D721Med (cell line): ENCODE data around the gene B3GNT7.
A peak's percentile ranks its signal among the peaks of the same experiment; 100 is the strongest.

Experiments
- DNase-seq: peaks from one replicate; pipeline ENCODE4 v3.0.0; 2011; ENCODE audit warnings: low spot score; ENCODE audit not compliant: insufficient read length
- FAIRE-seq: peaks from 2 replicates; lab custom pipeline; 2011; peaks lifted over from hg19 to GRCh38; lab: Jason Lieb, UNC
- TF ChIP-seq, protein P1 (sequence below): IDR thresholded peaks from 2 replicates; pipeline ENCODE4 v1.5.1; 2012; ENCODE audit warnings: mild to moderate bottlenecking, control low read depth; ENCODE audit not compliant: insufficient read depth; ENCODE audit errors: missing control alignments

Gene B3GNT7

DNA sequence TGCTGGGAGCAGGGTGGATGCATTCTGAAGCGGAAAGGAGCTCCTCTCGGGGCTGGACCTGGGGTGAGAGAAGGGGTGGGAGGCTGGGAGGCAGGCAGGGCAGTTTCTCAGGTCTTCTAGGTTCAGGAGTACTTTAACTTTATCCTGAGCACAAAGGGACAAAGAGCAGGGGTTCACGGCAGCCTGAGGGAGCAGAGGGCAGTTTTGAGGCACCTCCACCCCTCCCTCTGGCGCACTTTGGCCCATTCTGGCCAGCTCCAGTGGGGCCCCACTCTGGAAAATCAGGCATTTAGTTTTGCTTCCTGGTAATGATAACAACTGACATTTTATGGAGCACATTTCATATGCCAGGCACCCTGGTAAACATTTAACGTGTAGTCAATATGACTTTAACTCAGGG lies 14.3 kb downstream of the B3GNT7 start:
- DNase-seq (no peak), FAIRE-seq (no peak)
- TF ChIP-seq, protein P1, sequence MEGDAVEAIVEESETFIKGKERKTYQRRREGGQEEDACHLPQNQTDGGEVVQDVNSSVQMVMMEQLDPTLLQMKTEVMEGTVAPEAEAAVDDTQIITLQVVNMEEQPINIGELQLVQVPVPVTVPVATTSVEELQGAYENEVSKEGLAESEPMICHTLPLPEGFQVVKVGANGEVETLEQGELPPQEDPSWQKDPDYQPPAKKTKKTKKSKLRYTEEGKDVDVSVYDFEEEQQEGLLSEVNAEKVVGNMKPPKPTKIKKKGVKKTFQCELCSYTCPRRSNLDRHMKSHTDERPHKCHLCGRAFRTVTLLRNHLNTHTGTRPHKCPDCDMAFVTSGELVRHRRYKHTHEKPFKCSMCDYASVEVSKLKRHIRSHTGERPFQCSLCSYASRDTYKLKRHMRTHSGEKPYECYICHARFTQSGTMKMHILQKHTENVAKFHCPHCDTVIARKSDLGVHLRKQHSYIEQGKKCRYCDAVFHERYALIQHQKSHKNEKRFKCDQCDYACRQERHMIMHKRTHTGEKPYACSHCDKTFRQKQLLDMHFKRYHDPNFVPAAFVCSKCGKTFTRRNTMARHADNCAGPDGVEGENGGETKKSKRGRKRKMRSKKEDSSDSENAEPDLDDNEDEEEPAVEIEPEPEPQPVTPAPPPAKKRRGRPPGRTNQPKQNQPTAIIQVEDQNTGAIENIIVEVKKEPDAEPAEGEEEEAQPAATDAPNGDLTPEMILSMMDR: no peak

DNA sequence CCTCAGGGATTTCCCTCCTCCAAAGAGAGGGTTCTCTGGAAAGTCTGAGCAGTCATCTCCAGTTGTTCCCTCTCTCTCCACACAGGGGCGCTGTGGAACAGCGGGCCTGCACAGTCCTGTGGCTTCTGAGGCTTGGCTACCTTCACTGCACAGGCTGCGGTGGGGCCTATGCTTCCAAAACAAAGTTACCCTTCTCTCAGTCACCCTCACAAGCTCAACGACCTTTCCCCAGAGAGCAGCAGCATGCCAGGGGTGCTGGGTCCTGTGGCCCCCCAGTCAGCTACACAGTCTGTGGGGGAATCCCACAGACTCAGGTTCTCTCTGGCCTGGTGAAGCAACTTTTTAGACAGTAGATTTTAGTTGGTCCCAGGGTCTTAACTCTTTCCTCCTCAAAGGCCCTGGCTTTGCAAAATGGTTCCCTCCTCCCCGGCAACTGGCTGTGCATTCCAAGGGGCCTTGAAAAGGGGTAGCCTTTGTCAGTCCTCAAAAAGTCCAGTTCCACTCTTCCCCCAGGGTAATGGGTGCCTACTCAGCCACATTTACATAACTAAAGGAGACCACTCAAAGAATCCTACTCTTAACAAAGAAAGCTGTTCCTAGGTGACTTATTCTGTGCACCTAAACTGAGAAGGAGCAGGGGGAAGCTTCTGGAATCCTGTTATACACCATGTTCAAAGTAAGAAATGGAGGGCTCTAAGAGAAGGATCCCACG lies 14.9 kb downstream of the B3GNT7 start:
- DNase-seq (no peak), FAIRE-seq (no peak)
- TF ChIP-seq, protein P1: no peak

DNA sequence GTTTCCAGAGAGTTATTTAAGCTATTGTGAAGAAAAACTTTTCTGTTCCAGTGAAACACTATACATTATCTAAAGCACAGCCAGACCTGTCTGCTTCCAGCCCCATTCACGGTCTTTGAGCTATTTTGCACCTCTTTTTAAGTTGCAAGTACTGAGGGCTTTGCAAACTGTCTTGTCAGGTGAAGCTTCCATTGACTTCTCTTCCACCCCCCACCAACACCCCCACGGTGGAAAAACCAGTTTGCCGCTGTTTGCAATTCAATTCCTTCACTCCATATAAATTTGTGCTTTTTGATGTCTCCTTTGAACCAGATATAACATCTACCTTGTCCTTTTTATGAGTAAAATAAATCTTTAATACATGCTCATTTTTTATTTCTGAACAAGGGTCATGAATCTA lies 15.7 kb downstream of the B3GNT7 start:
- DNase-seq (no peak), FAIRE-seq (no peak)
- TF ChIP-seq, protein P1: no peak

DNA sequence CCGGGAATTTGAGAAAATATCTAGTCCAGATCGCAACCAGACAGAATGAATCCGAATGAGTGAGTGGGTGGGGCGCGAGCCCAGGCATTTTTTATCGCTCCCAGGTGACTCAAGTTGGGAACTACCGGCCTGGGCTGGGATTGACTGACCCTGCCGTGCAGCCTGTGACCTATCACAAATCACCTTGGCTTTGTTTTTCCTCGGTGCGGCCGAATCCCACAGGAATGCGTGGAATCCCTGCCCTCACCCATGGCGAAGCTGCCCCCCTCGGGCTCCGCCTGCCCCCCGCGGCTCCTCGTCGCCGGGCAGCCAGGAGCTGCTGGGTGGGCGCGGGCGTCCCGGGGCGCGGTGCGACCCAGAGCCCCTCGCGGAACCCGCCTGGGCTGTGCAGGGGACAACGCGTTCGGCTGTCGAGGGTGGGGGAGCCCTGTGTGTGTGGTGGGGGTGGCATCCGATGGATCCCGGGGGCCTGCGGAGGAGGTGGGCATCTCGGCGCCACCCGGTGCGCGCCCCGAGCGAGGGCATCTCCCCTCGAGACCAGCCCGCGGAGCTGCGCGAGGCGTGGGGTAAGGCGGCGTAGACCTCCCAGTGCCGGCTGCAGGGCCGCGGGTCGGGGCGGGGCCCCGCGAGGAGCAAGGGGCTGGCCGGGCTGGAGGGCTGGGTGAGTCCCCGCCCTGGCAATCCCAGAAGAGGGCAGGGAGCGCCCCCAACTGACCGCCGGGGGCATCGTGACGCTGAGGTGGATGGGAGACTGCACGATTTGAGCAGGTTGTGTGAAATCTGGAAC lies 16.5 kb downstream of the B3GNT7 start:
- DNase-seq (peak; percentile 41), FAIRE-seq (no peak)
- TF ChIP-seq, protein P1: peak; percentile 84

DNA sequence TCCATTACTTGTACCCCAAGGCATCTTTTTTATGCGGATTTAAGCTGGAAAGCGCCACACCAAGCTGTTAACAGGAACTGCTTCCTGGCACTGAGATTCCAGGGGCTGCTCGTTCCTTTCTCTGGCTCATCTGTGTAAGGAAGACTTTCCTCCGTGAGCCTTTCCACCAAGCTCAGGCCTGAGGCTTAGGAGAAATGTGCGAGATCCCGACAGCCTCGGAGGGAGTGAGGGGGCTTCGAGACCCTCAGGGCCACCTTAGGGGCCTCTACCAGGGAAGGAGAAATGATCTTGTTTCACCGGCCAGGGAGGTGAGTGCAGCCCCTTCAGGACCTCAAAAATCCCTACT lies 17.1 kb downstream of the B3GNT7 start:
- TF ChIP-seq, protein P1: no peak
- no peak for FAIRE-seq
- no peak for DNase-seq

DNA sequence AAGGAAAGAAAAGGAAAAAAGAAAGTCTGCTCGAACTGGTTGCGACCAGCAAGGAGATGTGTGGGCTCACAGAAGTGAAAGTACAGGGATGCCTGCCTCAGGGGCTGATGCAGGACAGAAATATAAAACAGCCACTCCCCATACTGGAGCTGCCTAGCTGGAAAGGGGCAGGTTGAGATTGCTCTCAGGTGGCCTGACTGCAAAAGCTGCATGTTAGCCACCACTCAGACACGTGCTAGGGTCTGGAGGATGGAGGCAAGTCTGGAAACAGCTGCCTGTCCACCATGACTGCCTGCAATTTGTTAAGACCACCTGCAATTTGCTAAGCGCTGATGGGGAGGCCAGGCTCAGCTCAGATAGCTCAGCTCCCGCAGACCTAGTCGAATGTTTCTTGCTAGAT lies 17.9 kb downstream of the B3GNT7 start:
- FAIRE-seq (no peak), DNase-seq (no peak)
- TF ChIP-seq, protein P1: no peak
